GM12892 (cell line): ENCODE measurements around the gene RELN.

Source experiments
- POLR2A ChIP-seq: IDR thresholded peaks from 2 replicates; pipeline ENCODE4 v1.6.1; 2011; ENCODE audit warnings: low read depth, low read length, control low read depth
- POLR2AphosphoS5 ChIP-seq: IDR thresholded peaks from 2 replicates; pipeline ENCODE4 v1.6.1; 2011; ENCODE audit warnings: low read depth, low read length, control low read depth
- TAF1 ChIP-seq: IDR thresholded peaks from 2 replicates; pipeline ENCODE4 v1.6.1; 2011; ENCODE audit warnings: low read depth, mild to moderate bottlenecking, control low read depth, low read length, borderline replicate concordance

- TF ChIP-seq POLR2AphosphoS5 (no peak), POLR2A (no peak), TAF1 (no peak)
Measured at GRCh38 chr7:103870664-103871063, 118.8 kb downstream of the RELN start.
